ENCODE measurements around the gene RGL3. TPM values are rescaled to one million over a fixed set of nuclear protein-coding genes. Genes with fewer than 3 reads are reported as not detected.

RGL3 gene
- total RNA-seq, 2 experiments from 2014 or later = 0.49 TPM; not detected in 1

- Histone ChIP-seq H4K20me1 (ENCODE audit: insufficient read depth, low read length) (no peaks in the 10 kb centered on the region), H3K27ac (ENCODE audit: low read depth, low read length, poor library complexity, severe bottlenecking) (no peak overlapping the region), H3K9me3 (ENCODE audit: low read length) (no peaks in the 10 kb centered on the region), H3K36me3 (ENCODE audit: insufficient read depth, low read length) (no peaks in the 10 kb centered on the region), H2AFZ (ENCODE audit: low read length) (no peak overlapping the region), H3K4me1 (ENCODE audit: insufficient read depth, low read length, poor library complexity, severe bottlenecking) (peaks cover 37% of the 10 kb centered on the region), H3K4me3 (ENCODE audit: low read depth, low read length, poor library complexity, severe bottlenecking) (peak overlapping the region; percentile 63), H3K9me2 (ENCODE audit: insufficient read depth, low read length) (no peaks in the 10 kb centered on the region), H3K79me2 (ENCODE audit: insufficient read depth, low read depth, low read length) (no peaks in the 10 kb centered on the region), H3K4me2 (ENCODE audit: low read length) (peak overlapping the region; percentile 73)
- CTCF ChIA-PET (ENCODE audit: unreplicated experiment) = interaction anchor here (1.2 kb wide), 1 partner anchor 59 kb away, joined by 7 read pairs; no protein-coding TSS in a partner anchor
- TF ChIP-seq EZH2phosphoT487 (IDR thresholded peaks at IDR 0.05; ENCODE audit: borderline replicate concordance, low read depth, low read length) (no peak), CTCF (conservative IDR thresholded peaks at IDR 0.05; ENCODE audit: low read length) (no peak)
- no peak for DNase-seq (ENCODE audit: low spot score)
- BruUV-seq (replicated peaks) = no TSS peak
- intact Hi-C loops (cut with micrococcal nuclease; ENCODE audit: unreplicated experiment) = no loop called here
- POLR2A ChIA-PET = interaction anchor here (0.6 to 1.1 kb wide), 2 partner anchors 41 to 48 kb away, joined by 3 to 7 read pairs; partner anchors contain the start of gene SWSAP1
Measured at GRCh38 chr19:11423164-11423790, 4.2 kb upstream of the RGL3 start.

DNA sequence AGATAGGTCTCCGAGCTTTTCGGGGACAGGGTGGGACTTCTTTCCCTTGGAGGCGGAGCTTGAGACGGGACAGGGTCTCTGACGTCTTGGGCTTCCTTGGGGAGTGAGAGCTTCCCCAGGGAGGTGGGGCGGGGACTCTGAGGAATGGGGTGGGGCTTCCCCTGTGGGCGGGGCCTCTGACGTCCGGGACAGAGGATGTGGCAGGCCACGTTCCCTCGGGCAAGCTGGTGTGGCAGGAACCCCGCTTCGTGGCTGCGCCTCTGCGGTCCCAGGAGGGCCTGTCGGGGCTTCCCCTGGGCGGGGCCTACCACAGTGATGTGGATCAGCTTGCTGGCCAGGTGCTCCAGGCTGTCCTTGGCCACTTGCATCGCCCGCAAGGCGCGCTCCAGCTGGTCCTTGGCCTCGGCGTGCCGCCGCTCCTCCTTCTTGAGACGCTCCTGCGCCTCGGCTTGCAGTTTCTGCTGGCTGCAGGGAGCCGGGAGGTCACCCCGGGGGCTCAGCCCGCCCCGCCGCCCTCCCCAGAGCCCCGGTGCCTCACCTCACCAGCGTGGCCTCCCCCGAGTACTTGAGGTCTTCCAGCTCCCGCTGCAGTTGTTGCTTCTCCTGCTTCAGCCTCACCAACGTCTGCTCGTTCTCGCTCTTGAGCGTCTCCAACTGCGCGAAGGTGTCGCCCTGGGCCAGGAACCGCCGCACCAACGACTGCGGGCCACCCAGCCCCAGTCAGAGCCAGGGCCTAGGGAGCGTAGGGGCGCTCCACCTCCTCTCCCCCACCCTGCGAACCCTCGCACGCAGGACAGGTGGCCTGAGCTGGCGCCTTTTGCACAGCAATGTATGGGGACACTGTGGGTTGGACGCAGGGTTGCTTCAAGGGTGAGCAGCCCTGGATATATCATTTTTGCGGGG is 3.3 kb upstream of the RGL3 start:
- no peaks in the 10 kb centered on the region for H3K9me3 ChIP-seq (ENCODE audit: low read length)
- TF ChIP-seq CTCF (conservative IDR thresholded peaks at IDR 0.05; ENCODE audit: low read length) (no peak), EZH2phosphoT487 (IDR thresholded peaks at IDR 0.05; ENCODE audit: borderline replicate concordance, low read depth, low read length) (no peak)
- H3K27ac ChIP-seq (ENCODE audit: low read depth, low read length, poor library complexity, severe bottlenecking) = peak overlapping the region; percentile 9
- DNase-seq (ENCODE audit: low spot score) = peak; percentile 95
- H3K9me2 ChIP-seq (ENCODE audit: insufficient read depth, low read length) = no peaks in the 10 kb centered on the region
- H2AFZ ChIP-seq (ENCODE audit: low read length) = peak overlapping the region; percentile 84
- H3K79me2 ChIP-seq (ENCODE audit: insufficient read depth, low read depth, low read length) = no peaks in the 10 kb centered on the region
- H4K20me1 ChIP-seq (ENCODE audit: insufficient read depth, low read length) = no peaks in the 10 kb centered on the region
- H3K4me1 ChIP-seq (ENCODE audit: insufficient read depth, low read length, poor library complexity, severe bottlenecking) = peaks cover 38% of the 10 kb centered on the region
- peak overlapping the region; percentile 73 for H3K4me2 ChIP-seq (ENCODE audit: low read length)
- POLR2A ChIA-PET = interaction anchor here (0.6 to 1.4 kb wide), 5 partner anchors 21 to 210 kb away, joined by 3 to 7 read pairs (median 3); partner anchors contain the start of gene SWSAP1
- BruUV-seq (replicated peaks) = no TSS peak
- intact Hi-C loops (cut with micrococcal nuclease; ENCODE audit: unreplicated experiment) = loop anchor here (1.0 kb wide), 1 partner anchor 41 kb away; no protein-coding TSS in a partner anchor
- H3K4me3 ChIP-seq (ENCODE audit: low read depth, low read length, poor library complexity, severe bottlenecking) = peak overlapping the region; percentile 63
- H3K36me3 ChIP-seq (ENCODE audit: insufficient read depth, low read length) = no peaks in the 10 kb centered on the region
- CTCF ChIA-PET (ENCODE audit: unreplicated experiment) = interaction anchor here (0.5 to 1.2 kb wide), 4 partner anchors 11 to 142 kb away, joined by 3 to 7 read pairs (median 4); no protein-coding TSS in a partner anchor

All from OCI-LY7 (cell line).